Lung microvascular endothelial cell (primary cell): ENCODE results near the gene WNT3A. TPM values are rescaled to one million over a fixed set of nuclear protein-coding genes. Genes with fewer than 3 reads are reported as not detected.
"Not testable (repeated sequence)": the region's sequence is repeated elsewhere in the genome, so short reads cannot be mapped to it uniquely, and the experiment has no call there.

Experiments used
- DNase-seq, 2 donors: peaks; one replicate each; pipeline versions ENCODE4 v3.0.0 to v3.0.0-alpha.2; 2010; ENCODE audit warnings: low read depth in 2 of 2
- total RNA-seq: library from RNA; depleted of rRNA; stranded (reverse); fragments of >200 nt; gene quantifications from 2 replicates; pipeline ENCODE4 v1.2.1, GENCODE V29; 2014

WNT3A gene
- not detected in 2 replicates for total RNA-seq

- no peak for DNase-seq
Measured at GRCh38 chr1:228006786-228007048, at the start of gene WNT3A. WNT3A (plus strand) TSS chr1:228006998; CDS start chr1:228007129, 131 bp downstream.

- DNase-seq = no peak
Measured at GRCh38 chr1:227958617-227959324, 48.0 kb upstream of the WNT3A start.

- DNase-seq = no peak
Measured at GRCh38 chr1:227959325-227959860, 47.4 kb upstream of the WNT3A start.

- DNase-seq = no peak
Measured at GRCh38 chr1:227961651-227962466, 44.9 kb upstream of the WNT3A start.

GRCh38 chr1:227966733-227967132, 40.1 kb upstream of the WNT3A start:
- DNase-seq = not testable (repeated sequence)

GRCh38 chr1:227967815-227968214, 39.0 kb upstream of the WNT3A start:
- not testable (repeated sequence) for DNase-seq

- not testable (repeated sequence) for DNase-seq
Measured at GRCh38 chr1:227970076-227970995, 36.5 kb upstream of the WNT3A start.

- not testable (repeated sequence) for DNase-seq
Measured at GRCh38 chr1:227971216-227971615, 35.6 kb upstream of the WNT3A start.

- DNase-seq = not testable (repeated sequence)
Measured at GRCh38 chr1:227971643-227972282, 35.0 kb upstream of the WNT3A start.

- not testable (repeated sequence) for DNase-seq
Measured at GRCh38 chr1:227972283-227972679, 34.5 kb upstream of the WNT3A start.

GRCh38 chr1:227972843-227973374, 33.9 kb upstream of the WNT3A start:
- peak in 1 of 2 donors; percentile 12 for DNase-seq

- not testable (repeated sequence) for DNase-seq
Measured at GRCh38 chr1:227973724-227974288, 33.0 kb upstream of the WNT3A start.

- not testable (repeated sequence) for DNase-seq
Measured at GRCh38 chr1:227975583-227976283, 31.1 kb upstream of the WNT3A start.

- no peak for DNase-seq
Measured at GRCh38 chr1:227987181-227987580, 19.6 kb upstream of the WNT3A start.

- DNase-seq = no peak
Measured at GRCh38 chr1:227994632-227995300, 12.0 kb upstream of the WNT3A start.

- DNase-seq = no peak
Measured at GRCh38 chr1:227996187-227996950, 10.4 kb upstream of the WNT3A start.

GRCh38 chr1:227998374-227999055, 8.3 kb upstream of the WNT3A start:
- no peak for DNase-seq
